HL-60/S4 (cell line): ENCODE data around the gene FBXO31.
"Not testable (repeated sequence)": the region's sequence is repeated elsewhere in the genome, so short reads cannot be mapped to it uniquely, and the experiment has no call there.

Source experiments
- in situ Hi-C: fragments of 300-500 bp; cut with MboI; formaldehyde crosslinking; loops from 2 replicates; pipeline ENCODE4 v1.14.3; 2022; ENCODE audit warnings: low sequenced_read_pairs

Gene FBXO31

GRCh38 chr16:87412371-87412995 lies 28.9 kb upstream of the FBXO31 start:
- in situ Hi-C loops, result loop anchor here (25.0 kb wide), 1 partner anchor 225 kb away; no protein-coding TSS in a partner anchor

- in situ Hi-C loops, result loop anchor here (25.0 kb wide), 1 partner anchor 226 kb away; no protein-coding TSS in a partner anchor
These were observed 28.0 kb upstream of the FBXO31 start for GRCh38 chr16:87411375-87412271.

- in situ Hi-C loops, result loop anchor here (25.0 kb wide), 1 partner anchor 226 kb away; no protein-coding TSS in a partner anchor
These were observed 27.4 kb upstream of the FBXO31 start for GRCh38 chr16:87410968-87411367.

- in situ Hi-C loops, result loop anchor here (25.0 kb wide), 1 partner anchor 227 kb away; no protein-coding TSS in a partner anchor
These were observed 27.0 kb upstream of the FBXO31 start for GRCh38 chr16:87410530-87410929.

- in situ Hi-C loops, result loop anchor here (25.0 kb wide), 1 partner anchor 228 kb away; no protein-coding TSS in a partner anchor
These were observed 26.2 kb upstream of the FBXO31 start for GRCh38 chr16:87409781-87410180.

GRCh38 chr16:87409153-87409552 lies 25.6 kb upstream of the FBXO31 start:
- in situ Hi-C loops, result loop anchor here (25.0 kb wide), 1 partner anchor 228 kb away; no protein-coding TSS in a partner anchor

GRCh38 chr16:87407511-87408112 lies 24.0 kb upstream of the FBXO31 start:
- in situ Hi-C loops, result loop anchor here (25.0 kb wide), 1 partner anchor 230 kb away; no protein-coding TSS in a partner anchor

GRCh38 chr16:87406495-87407088 lies 23.0 kb upstream of the FBXO31 start:
- in situ Hi-C loops, result loop anchor here (25.0 kb wide), 1 partner anchor 231 kb away; no protein-coding TSS in a partner anchor

GRCh38 chr16:87404764-87405625 lies 21.4 kb upstream of the FBXO31 start:
- in situ Hi-C loops, result loop anchor here (25.0 kb wide), 1 partner anchor 232 kb away; no protein-coding TSS in a partner anchor

- in situ Hi-C loops, result no loop called here
These were observed 11.7 kb upstream of the FBXO31 start for GRCh38 chr16:87395181-87395842.

GRCh38 chr16:87393680-87394055 lies 10.1 kb upstream of the FBXO31 start:
- in situ Hi-C loops, result no loop called here

GRCh38 chr16:87392821-87393679 lies 9.5 kb upstream of the FBXO31 start:
- in situ Hi-C loops, result no loop called here

- in situ Hi-C loops, result no loop called here
These were observed 8.6 kb upstream of the FBXO31 start, which contains the start of gene MAP1LC3B for GRCh38 chr16:87391950-87392820. TSS of gene MAP1LC3B (plus strand) at chr16:87392336. CDS start at chr16:87392428, 92 bp downstream.

GRCh38 chr16:87391324-87391949 lies 7.9 kb upstream of the FBXO31 start:
- in situ Hi-C loops, result no loop called here

- in situ Hi-C loops, result no loop called here
These were observed 7.2 kb upstream of the FBXO31 start for GRCh38 chr16:87390641-87391323.

GRCh38 chr16:87389914-87390313 lies 6.3 kb upstream of the FBXO31 start:
- in situ Hi-C loops, result not testable (repeated sequence)
